IMR-90 (cell line): Measurements from ENCODE around the gene RAP1GAP2. TPM values are rescaled to one million over a fixed set of nuclear protein-coding genes. Genes with fewer than 3 reads are reported as not detected.

Experiments
- ATAC-seq: fragments of 200-7000 bp; cut with Tn5 transposase; 2 replicates; pipeline ENCODE4 v1.9.1; 2020; ENCODE audit warnings: low read depth, mild to moderate bottlenecking, moderate library complexity
- BruUV-seq: library from RNA; stranded (reverse); fragments of 400-500 nt; replicated peaks from 2 replicates; lab custom pipeline; 2021; lab: Mats Ljungman, UMichigan
- CTCF ChIA-PET: fragments of 300-600 bp; formaldehyde crosslinking; extraction: SDS; loops from one replicate; lab custom pipeline; 2021; ENCODE audit warnings: antibody characterized with exemption; lab: Yijun Ruan, JAX
- POLR2A ChIA-PET: fragments of 300-600 bp; sonication (Branson Sonifier 250); formaldehyde crosslinking; loops from one replicate; lab custom pipeline; 2022; ENCODE audit warnings: antibody characterized with exemption; ENCODE audit not compliant: unreplicated experiment; lab: Charles Lee
- DNase-seq: peaks from one replicate; pipeline ENCODE4 v3.0.0; 2013
- H2AFZ ChIP-seq: replicated peaks from 2 replicates; pipeline ENCODE3; 2013; ENCODE audit warnings: low read length, mild to moderate bottlenecking; ENCODE audit not compliant: poor library complexity
- H2AK5ac ChIP-seq: 2 replicates; pipeline ENCODE4 v1.6.1; 2013; ENCODE audit warnings: low read depth, low read length, inconsistent platforms
- H2AK9ac ChIP-seq: replicated peaks from 2 replicates; pipeline ENCODE3; 2013; ENCODE audit warnings: mild to moderate bottlenecking, low read depth, low read length, moderate library complexity; ENCODE audit not compliant: poor library complexity
- H2BK120ac ChIP-seq: 2 replicates; pipeline ENCODE4 v1.6.1; 2013; ENCODE audit warnings: low read depth, low read length, inconsistent platforms
- H2BK15ac ChIP-seq: 3 replicates; pipeline ENCODE4 v1.6.1; 2013; ENCODE audit warnings: low read depth, low read length, inconsistent platforms
- H2BK20ac ChIP-seq: 2 replicates; pipeline ENCODE4 v1.6.1; 2013; ENCODE audit warnings: low read depth, mild to moderate bottlenecking, inconsistent platforms, low read length, moderate library complexity
- H2BK5ac ChIP-seq: 2 replicates; pipeline ENCODE4 v1.6.1; 2013; ENCODE audit warnings: mild to moderate bottlenecking, low read depth, low read length, inconsistent platforms; ENCODE audit not compliant: poor library complexity, severe bottlenecking
- H3K14ac ChIP-seq: replicated peaks from 2 replicates; pipeline ENCODE4 v1.6.1; 2013; ENCODE audit warnings: low read depth, low read length, inconsistent platforms
- H3K18ac ChIP-seq: 2 replicates; pipeline ENCODE4 v1.6.1; 2013; ENCODE audit warnings: low read depth, low read length, control low read depth
- H3K23ac ChIP-seq: 2 replicates; pipeline ENCODE4 v1.6.1; 2013; ENCODE audit warnings: low read depth, low read length, inconsistent platforms
- H3K27ac ChIP-seq: 2 replicates; pipeline ENCODE4 v1.5.1; 2013; ENCODE audit warnings: mild to moderate bottlenecking, control low read depth, low read length; ENCODE audit not compliant: insufficient read depth
- H3K27me3 ChIP-seq: 2 replicates; pipeline ENCODE4 v1.6.1; 2013; ENCODE audit warnings: low read length; ENCODE audit not compliant: control insufficient read depth, insufficient read depth
- H3K36me3 ChIP-seq: 2 replicates; pipeline ENCODE4 v1.6.1; 2013; ENCODE audit warnings: low read length, mixed read lengths; ENCODE audit not compliant: control insufficient read depth, insufficient read depth
- H3K4ac ChIP-seq: 2 replicates; pipeline ENCODE4 v1.6.1; 2013; ENCODE audit warnings: low read depth, low read length, inconsistent platforms
- H3K4me1 ChIP-seq: 2 replicates; pipeline ENCODE4 v1.6.1; 2013; ENCODE audit warnings: low read length, mixed read lengths; ENCODE audit not compliant: control insufficient read depth, insufficient read depth
- H3K4me2 ChIP-seq: 2 replicates; pipeline ENCODE4 v1.6.1; 2013; ENCODE audit warnings: low read depth, mild to moderate bottlenecking, control low read depth, low read length, moderate library complexity
- H3K4me3 ChIP-seq: 2 replicates; pipeline ENCODE4 v1.5.1; 2013; ENCODE audit warnings: low read depth, mild to moderate bottlenecking, control low read depth, low read length, moderate library complexity; ENCODE audit not compliant: insufficient read depth
- H3K56ac ChIP-seq: 2 replicates; pipeline ENCODE4 v1.6.1; 2013; ENCODE audit warnings: low read length, inconsistent platforms; ENCODE audit not compliant: insufficient read depth; ENCODE audit errors: extremely low read depth
- H3K79me1 ChIP-seq, 2 experiments: 2 replicates each; pipeline ENCODE4 v1.6.1; 2013; ENCODE audit warnings: low read length in 2 of 2, inconsistent platforms in 1 of 2, low read depth in 1 of 2
- H3K9ac ChIP-seq: 2 replicates; pipeline ENCODE4 v1.6.1; 2013; ENCODE audit warnings: low read depth, low read length, control low read depth
- H3K9me1 ChIP-seq: 2 replicates; pipeline ENCODE4 v1.6.1; 2013; ENCODE audit warnings: low read length, inconsistent platforms; ENCODE audit not compliant: insufficient read depth
- H3K9me3 ChIP-seq: 2 replicates; pipeline ENCODE4 v1.6.1; 2013; ENCODE audit warnings: low read length; ENCODE audit not compliant: control insufficient read depth, insufficient read depth
- H4K20me1 ChIP-seq: 2 replicates; pipeline ENCODE4 v1.6.1; 2013; ENCODE audit warnings: low read length, inconsistent platforms; ENCODE audit not compliant: insufficient read depth
- H4K5ac ChIP-seq: 2 replicates; pipeline ENCODE4 v1.6.1; 2013; ENCODE audit warnings: mild to moderate bottlenecking, low read depth, low read length, control low read depth
- H4K8ac ChIP-seq, 2 experiments: 2 replicates each; pipeline ENCODE4 v1.6.1; 2013; ENCODE audit warnings: low read depth in 2 of 2, low read length in 2 of 2, control low read depth in 1 of 2, inconsistent platforms in 1 of 2
- H4K91ac ChIP-seq: 2 replicates; pipeline ENCODE4 v1.6.1; 2013; ENCODE audit warnings: low read depth, low read length, inconsistent platforms; ENCODE audit not compliant: insufficient read depth
- CEBPB ChIP-seq: IDR thresholded peaks from 2 replicates; pipeline ENCODE4 v1.6.1; 2012; ENCODE audit warnings: low read depth, low read length, improper control_type of control experiment
- USF2 ChIP-seq: fragments of 150-350 bp; IDR thresholded peaks from 2 replicates; pipeline ENCODE4 v1.6.1; 2017; ENCODE audit warnings: mild to moderate bottlenecking, antibody characterized with exemption, low read length, low read depth
- WGBS, 2 experiments: methylation state at CpG; one replicate each; pipeline versions ENCODE4 v1.1.5 to v1.1.7; 2013; ENCODE audit warnings: missing lambda C conversion rate in 2 of 2; ENCODE audit not compliant: insufficient read length in 1 of 2; ENCODE audit errors: extremely low coverage in 2 of 2; 5-methylcytosine and 5-hydroxymethylcytosine counted together
- dilution Hi-C: fragments of 300-500 bp; cut with HindIII; formaldehyde crosslinking; loops from one replicate; pipeline ENCODE4 v1.14.3; 2018; ENCODE audit warnings: low sequenced_read_pairs; ENCODE audit not compliant: unreplicated experiment
- in situ Hi-C: fragments of 300-500 bp; cut with MboI; formaldehyde crosslinking; loops from 3 replicates; pipeline ENCODE4 v1.14.3; 2019; ENCODE audit warnings: low sequenced_read_pairs, inconsistent platforms, mixed read lengths
- intact Hi-C: fragments of 100-400 bp; cut with micrococcal nuclease; formaldehyde crosslinking; loops from 2 replicates; pipeline ENCODE4 v1.10.0; 2022
- polyA plus RNA-seq, 3 experiments: library from polyadenylated mRNA; depleted of rRNA; stranded (reverse); fragments of >200 nt; gene quantifications; 2 replicates each; pipeline ENCODE4 v1.2.3, GENCODE V29; 2012; ENCODE audit warnings: low replicate concordance in 1 of 3
- total RNA-seq: library from RNA; depleted of rRNA; stranded (reverse); fragments of >200 nt; gene quantifications from 2 replicates; pipeline ENCODE4 v1.2.3, GENCODE V29; 2012
- TF ChIP-seq, protein P1 (sequence below): fragments of 150-350 bp; IDR thresholded peaks from 2 replicates; pipeline ENCODE4 v1.6.1; 2016; ENCODE audit warnings: low read depth, mild to moderate bottlenecking, low read length, moderate library complexity, borderline replicate concordance

Gene RAP1GAP2
- total and polyA plus RNA-seq, 2 of the 4 experiments (the other 2 are of a cell fraction) = 5.7 to 7.5 TPM

DNA sequence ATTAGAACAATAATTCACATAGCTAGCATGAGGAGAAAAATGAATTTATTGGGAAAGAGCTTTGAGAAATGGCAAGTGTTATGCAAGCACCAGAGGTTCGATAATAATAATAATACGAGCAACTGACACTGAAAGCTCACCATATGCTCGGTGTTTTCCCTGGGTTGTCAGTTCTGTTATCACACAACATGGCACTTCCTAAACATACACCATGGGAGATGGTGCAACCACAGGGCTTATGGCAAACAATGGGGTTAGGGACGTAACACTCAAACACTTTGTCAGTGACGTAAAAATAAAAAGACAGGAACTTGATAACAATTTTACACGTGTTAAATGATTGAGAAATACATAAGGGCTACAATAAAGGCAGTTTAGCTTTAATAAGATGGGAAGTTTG lies 243.5 kb downstream of the RAP1GAP2 start:
- Histone ChIP-seq H3K9ac (no peak overlapping the region), H4K5ac (no peak overlapping the region), H2AFZ (no peak overlapping the region), H3K23ac (no peak overlapping the region), H3K27me3 (no peaks in the 10 kb centered on the region; the same call in 1 of the 2 replicates), H3K79me1 (no peaks in the 10 kb centered on the region), H3K18ac (no peak overlapping the region), H2BK20ac (no peak overlapping the region), H3K36me3 (no peaks in the 10 kb centered on the region), H2BK120ac (no peak overlapping the region), H4K91ac (no peak overlapping the region), H2AK9ac (no peak overlapping the region), H3K4me2 (no peak overlapping the region), H3K9me3 (peaks cover 12% of the 10 kb centered on the region), H3K27ac (no peak overlapping the region), H2BK15ac (no peak overlapping the region), H3K14ac (no peak overlapping the region), H3K4me1 (no peaks in the 10 kb centered on the region), H3K56ac (no peak overlapping the region), H3K4me3 (no peak overlapping the region), H3K4ac (no peak overlapping the region), H4K20me1 (no peaks in the 10 kb centered on the region; the same call in 1 of the 2 replicates), H3K9me1 (no peaks in the 10 kb centered on the region), H4K8ac (no peak overlapping the region), H2AK5ac (no peak overlapping the region), H2BK5ac (no peak overlapping the region)
- in situ Hi-C loops = loop anchor here (10.0 to 25.0 kb wide), 2 partner anchors 605 to 773 kb away; partner anchors contain the start of gene ITGAE
- 40% methylated on average over 1 of the region's 6 CpGs; no CpG with 5 or more reads in 1 of the 2 experiments for WGBS, 2 experiments
- POLR2A ChIA-PET = no interaction called here
- no TSS peak for BruUV-seq
- TF ChIP-seq, protein P1, sequence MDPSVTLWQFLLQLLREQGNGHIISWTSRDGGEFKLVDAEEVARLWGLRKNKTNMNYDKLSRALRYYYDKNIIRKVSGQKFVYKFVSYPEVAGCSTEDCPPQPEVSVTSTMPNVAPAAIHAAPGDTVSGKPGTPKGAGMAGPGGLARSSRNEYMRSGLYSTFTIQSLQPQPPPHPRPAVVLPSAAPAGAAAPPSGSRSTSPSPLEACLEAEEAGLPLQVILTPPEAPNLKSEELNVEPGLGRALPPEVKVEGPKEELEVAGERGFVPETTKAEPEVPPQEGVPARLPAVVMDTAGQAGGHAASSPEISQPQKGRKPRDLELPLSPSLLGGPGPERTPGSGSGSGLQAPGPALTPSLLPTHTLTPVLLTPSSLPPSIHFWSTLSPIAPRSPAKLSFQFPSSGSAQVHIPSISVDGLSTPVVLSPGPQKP = no peak
- TF ChIP-seq USF2 = no peak
- TF ChIP-seq CEBPB = no peak
- dilution Hi-C loops = no loop called here
- intact Hi-C loops = loop anchor here (10.0 kb wide), 1 partner anchor 695 kb away; no protein-coding TSS in a partner anchor
- peak; percentile 26 for DNase-seq
- no peak for ATAC-seq
- CTCF ChIA-PET = interaction anchor here (0.6 kb wide), 1 partner anchor 328 kb away, joined by 4 read pairs; no protein-coding TSS in a partner anchor
